ENCODE results near the gene COTL1.

GRCh38 chr16:84532855-84533486 lies 84.9 kb downstream of the COTL1 start:
- no peak for TF ChIP-seq PATZ1 (CRISPR knock-in tag; IDR thresholded peaks at IDR 0.05; ENCODE audit: borderline replicate concordance)
- TF ChIP-seq ARNTL (CRISPR knock-in tag; IDR thresholded peaks at IDR 0.05; ENCODE audit: borderline replicate concordance, low read depth) = no peak
- TF ChIP-seq ZFP3 (CRISPR knock-in tag; IDR thresholded peaks at IDR 0.05) = no peak
- no peak for TF ChIP-seq RARB (CRISPR knock-in tag; IDR thresholded peaks at IDR 0.05)
- TF ChIP-seq TCF4 (CRISPR knock-in tag; IDR thresholded peaks at IDR 0.05; ENCODE audit: borderline replicate concordance) = no peak
- no peak for TF ChIP-seq CREB5 (CRISPR knock-in tag; IDR thresholded peaks at IDR 0.05; ENCODE audit: low read depth)
- no peak for TF ChIP-seq CSDC2 (CRISPR knock-in tag; IDR thresholded peaks at IDR 0.05)

All from SK-N-SH treated with all-trans-retinoic acid at 6 μM for 48 hours (cell line).